ENCODE data around the gene LENG9. TPM values are rescaled to one million over a fixed set of nuclear protein-coding genes. Genes with fewer than 3 reads are reported as not detected.

The LENG9 gene
- total RNA-seq, 2 experiments from 2014 or later = 1.8 to 6.0 TPM

- Histone ChIP-seq H3K27ac (ENCODE audit: low read depth, low read length, poor library complexity, severe bottlenecking) (no peak overlapping the region), H3K36me3 (ENCODE audit: insufficient read depth, low read length) (no peaks in the 10 kb centered on the region), H3K4me1 (ENCODE audit: insufficient read depth, low read length, poor library complexity, severe bottlenecking) (no peaks in the 10 kb centered on the region), H3K79me2 (ENCODE audit: insufficient read depth, low read depth, low read length) (no peaks in the 10 kb centered on the region), H3K4me3 (ENCODE audit: low read depth, low read length, poor library complexity, severe bottlenecking) (no peak overlapping the region), H3K9me3 (ENCODE audit: low read length) (no peaks in the 10 kb centered on the region), H4K20me1 (ENCODE audit: insufficient read depth, low read length) (no peaks in the 10 kb centered on the region), H3K9me2 (ENCODE audit: insufficient read depth, low read length) (no peaks in the 10 kb centered on the region), H3K4me2 (ENCODE audit: low read length) (no peak overlapping the region), H2AFZ (ENCODE audit: low read length) (no peak overlapping the region)
- intact Hi-C loops (cut with micrococcal nuclease; ENCODE audit: unreplicated experiment) = no loop called here
- CTCF ChIA-PET (ENCODE audit: unreplicated experiment) = no interaction called here
- no peak for DNase-seq (ENCODE audit: low spot score)
- POLR2A ChIA-PET = interaction anchor here (0.7 kb wide), 1 partner anchor 442 kb away, joined by 3 read pairs; no protein-coding TSS in a partner anchor
- no TSS peak for BruUV-seq (replicated peaks)
- TF ChIP-seq EZH2phosphoT487 (IDR thresholded peaks at IDR 0.05; ENCODE audit: borderline replicate concordance, low read depth, low read length) (no peak), CTCF (conservative IDR thresholded peaks at IDR 0.05; ENCODE audit: low read length) (no peak)
Measured at GRCh38 chr19:54489766-54490165, 26.2 kb upstream of the LENG9 start.

GRCh38 chr19:54489341-54489740 is 25.8 kb upstream of the LENG9 start:
- H3K4me3 ChIP-seq (ENCODE audit: low read depth, low read length, poor library complexity, severe bottlenecking) = no peak overlapping the region
- POLR2A ChIA-PET = interaction anchor here (0.7 kb wide), 1 partner anchor 442 kb away, joined by 3 read pairs; no protein-coding TSS in a partner anchor
- CTCF ChIA-PET (ENCODE audit: unreplicated experiment) = no interaction called here
- no peak overlapping the region for H3K4me2 ChIP-seq (ENCODE audit: low read length)
- BruUV-seq (replicated peaks) = no TSS peak
- DNase-seq (ENCODE audit: low spot score) = no peak
- no peak overlapping the region for H2AFZ ChIP-seq (ENCODE audit: low read length)
- no peak for TF ChIP-seq CTCF (conservative IDR thresholded peaks at IDR 0.05; ENCODE audit: low read length)
- TF ChIP-seq EZH2phosphoT487 (IDR thresholded peaks at IDR 0.05; ENCODE audit: borderline replicate concordance, low read depth, low read length) = no peak
- H4K20me1 ChIP-seq (ENCODE audit: insufficient read depth, low read length) = no peaks in the 10 kb centered on the region
- no peaks in the 10 kb centered on the region for H3K79me2 ChIP-seq (ENCODE audit: insufficient read depth, low read depth, low read length)
- intact Hi-C loops (cut with micrococcal nuclease; ENCODE audit: unreplicated experiment) = no loop called here
- H3K9me3 ChIP-seq (ENCODE audit: low read length) = no peaks in the 10 kb centered on the region
- H3K36me3 ChIP-seq (ENCODE audit: insufficient read depth, low read length) = no peaks in the 10 kb centered on the region
- H3K27ac ChIP-seq (ENCODE audit: low read depth, low read length, poor library complexity, severe bottlenecking) = no peak overlapping the region
- H3K9me2 ChIP-seq (ENCODE audit: insufficient read depth, low read length) = no peaks in the 10 kb centered on the region
- H3K4me1 ChIP-seq (ENCODE audit: insufficient read depth, low read length, poor library complexity, severe bottlenecking) = no peaks in the 10 kb centered on the region

- no peak overlapping the region for H3K4me3 ChIP-seq (ENCODE audit: low read depth, low read length, poor library complexity, severe bottlenecking)
- intact Hi-C loops (cut with micrococcal nuclease; ENCODE audit: unreplicated experiment) = no loop called here
- H3K9me3 ChIP-seq (ENCODE audit: low read length) = no peaks in the 10 kb centered on the region
- ChIA-PET POLR2A (no interaction called here), CTCF (ENCODE audit: unreplicated experiment) (no interaction called here)
- H3K27ac ChIP-seq (ENCODE audit: low read depth, low read length, poor library complexity, severe bottlenecking) = no peak overlapping the region
- no peaks in the 10 kb centered on the region for H3K36me3 ChIP-seq (ENCODE audit: insufficient read depth, low read length)
- no peak overlapping the region for H2AFZ ChIP-seq (ENCODE audit: low read length)
- no peaks in the 10 kb centered on the region for H3K9me2 ChIP-seq (ENCODE audit: insufficient read depth, low read length)
- no peaks in the 10 kb centered on the region for H3K4me1 ChIP-seq (ENCODE audit: insufficient read depth, low read length, poor library complexity, severe bottlenecking)
- H4K20me1 ChIP-seq (ENCODE audit: insufficient read depth, low read length) = no peaks in the 10 kb centered on the region; the same call in 1 of the 2 replicates
- DNase-seq (ENCODE audit: low spot score) = no peak
- no peaks in the 10 kb centered on the region for H3K79me2 ChIP-seq (ENCODE audit: insufficient read depth, low read depth, low read length)
- H3K4me2 ChIP-seq (ENCODE audit: low read length) = no peak overlapping the region
- TF ChIP-seq EZH2phosphoT487 (IDR thresholded peaks at IDR 0.05; ENCODE audit: borderline replicate concordance, low read depth, low read length) (no peak), CTCF (conservative IDR thresholded peaks at IDR 0.05; ENCODE audit: low read length) (no peak)
- BruUV-seq (replicated peaks) = no TSS peak
Measured at GRCh38 chr19:54485851-54486250, 22.3 kb upstream of the LENG9 start.
